Common myeloid progenitor, CD34-positive (primary cell): Measurements from ENCODE around the gene CD79B.
"Not testable (repeated sequence)": the region's sequence is repeated elsewhere in the genome, so short reads cannot be mapped to it uniquely, and the experiment has no call there.

Experiments
- CTCF ChIA-PET: fragments of 350-600 bp; sonication (Branson Sonifier 250); formaldehyde crosslinking; loops from one replicate; lab custom pipeline; 2021; ENCODE audit warnings: antibody characterized with exemption; lab: Charles Lee
- POLR2A ChIA-PET: fragments of 350-600 bp; sonication (Branson Sonifier 250); formaldehyde crosslinking; loops from one replicate; lab custom pipeline; 2021; ENCODE audit warnings: antibody characterized with exemption; lab: Charles Lee
- DNase-seq, 3 donors: peaks; one replicate each; pipeline versions ENCODE4 v3.0.0 to v3.0.0-alpha.2; 2013
- H3K27ac ChIP-seq, 2 experiments: 1 replicate in 1 of 2; 2 replicates in 1 of 2; pipeline ENCODE4 v1.7.0; 2013; ENCODE audit warnings: inconsistent platforms in 2 of 2, low read length in 2 of 2, mild to moderate bottlenecking in 2 of 2, low read depth in 1 of 2, moderate library complexity in 1 of 2; ENCODE audit not compliant: severe bottlenecking in 2 of 2, insufficient read depth in 1 of 2, poor library complexity in 1 of 2
- H3K27me3 ChIP-seq, 5 experiments: replicated peaks in 2 of 5; 1 replicate in 3 of 5; 2 replicates in 2 of 5; pipeline versions ENCODE4 v1.6.1 to v1.7.0; 2013; ENCODE audit warnings: low read length in 4 of 5, mild to moderate bottlenecking in 2 of 5, moderate library complexity in 2 of 5, inconsistent platforms in 1 of 5; ENCODE audit not compliant: insufficient read depth in 5 of 5, control insufficient read depth in 4 of 5
- H3K36me3 ChIP-seq, 4 experiments: 1 replicate in 2 of 4; 2 replicates in 2 of 4; pipeline versions ENCODE4 v1.6.1 to v1.7.0; 2013; ENCODE audit warnings: low read length in 3 of 4, control low read depth in 1 of 4, mild to moderate bottlenecking in 1 of 4; ENCODE audit not compliant: control insufficient read depth in 4 of 4, insufficient read depth in 4 of 4
- H3K4me1 ChIP-seq, 4 experiments: 1 replicate in 3 of 4; 2 replicates in 1 of 4; pipeline versions ENCODE4 v1.6.1 to v1.7.1; 2013; ENCODE audit warnings: low read length in 3 of 4, mild to moderate bottlenecking in 3 of 4, control low read depth in 1 of 4, inconsistent platforms in 1 of 4, moderate library complexity in 1 of 4; ENCODE audit not compliant: control insufficient read depth in 4 of 4, insufficient read depth in 4 of 4; ENCODE audit errors: control extremely low read depth in 1 of 4
- H3K4me3 ChIP-seq, 7 experiments: 1 replicate in 4 of 7; 2 replicates in 3 of 7; pipeline versions ENCODE4 v1.5.1 to v1.7.0; 2013; ENCODE audit warnings: mild to moderate bottlenecking in 7 of 7, low read length in 6 of 7, moderate library complexity in 6 of 7, inconsistent platforms in 2 of 7, low read depth in 2 of 7, control low read depth in 1 of 7; ENCODE audit not compliant: insufficient read depth in 4 of 7, control insufficient read depth in 1 of 7; ENCODE audit errors: extremely low read depth in 1 of 7
- H3K9me3 ChIP-seq, 5 experiments: 1 replicate in 4 of 5; 2 replicates in 1 of 5; pipeline versions ENCODE4 v1.6.1 to v1.7.1; 2013; ENCODE audit warnings: low read length in 4 of 5, mild to moderate bottlenecking in 2 of 5, inconsistent platforms in 1 of 5, low read depth in 1 of 5, moderate library complexity in 1 of 5; ENCODE audit not compliant: control insufficient read depth in 4 of 5, insufficient read depth in 2 of 5; ENCODE audit errors: control extremely low read depth in 1 of 5
- WGBS: methylation state at CpG from one replicate; pipeline ENCODE4 v1.1.5; 2013; ENCODE audit not compliant: insufficient coverage; 5-methylcytosine and 5-hydroxymethylcytosine counted together

Gene CD79B

DNA sequence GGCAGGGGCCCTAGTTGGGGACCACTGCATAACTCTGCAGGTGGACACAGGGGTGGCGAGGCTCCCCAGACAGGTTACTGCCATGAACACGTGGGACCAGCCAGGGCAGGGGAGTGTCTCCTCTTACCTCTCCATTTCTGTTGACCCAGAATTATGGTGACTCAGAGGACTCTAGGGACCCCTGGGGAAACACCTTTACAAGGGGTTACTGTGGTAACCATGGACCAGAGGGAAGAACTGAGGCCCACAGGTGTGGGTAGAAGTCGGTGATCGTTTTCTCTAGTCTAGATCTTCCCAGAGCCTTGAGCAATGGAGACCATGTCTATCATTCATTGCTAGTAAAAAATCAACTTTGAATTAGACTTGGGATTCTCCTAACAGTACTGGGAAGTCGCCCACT, 11.4 kb downstream of the CD79B start:
- H3K27ac ChIP-seq, H3K36me3 ChIP-seq, H3K9me3 ChIP-seq, H3K4me1 ChIP-seq, DNase-seq, H3K4me3 ChIP-seq, H3K27me3 ChIP-seq, POLR2A ChIA-PET: not testable (repeated sequence)
- CTCF ChIA-PET: interaction anchor here (0.8 to 5.8 kb wide), 16 partner anchors 10 to 212 kb away, joined by 3 to 100 read pairs (median 10); partner anchors contain the start of genes CD79B and ERN1
- WGBS: 100% methylated on average over 3 of the region's 5 CpGs

DNA sequence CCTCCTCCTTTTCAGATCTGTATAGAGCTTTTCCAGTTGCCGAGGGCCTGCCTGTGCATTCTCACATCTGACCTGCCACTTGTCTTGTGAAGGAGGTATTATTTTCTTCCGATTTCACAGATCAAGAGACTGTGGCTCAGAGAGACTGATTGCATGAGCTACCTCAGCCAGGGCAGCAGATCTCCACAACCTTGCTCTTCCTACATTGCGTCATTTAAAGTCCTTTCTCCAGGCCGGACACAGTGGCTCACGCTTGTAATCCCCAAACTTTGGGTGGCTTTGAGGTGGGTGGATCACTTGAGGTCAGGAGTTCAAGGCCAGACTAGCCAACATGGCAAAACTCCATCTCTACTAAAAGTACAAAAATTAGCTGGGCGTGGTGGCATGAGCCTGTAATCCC, 12.1 kb downstream of the CD79B start:
- not testable (repeated sequence) for H3K27ac ChIP-seq, H3K27me3 ChIP-seq, H3K4me3 ChIP-seq, H3K4me1 ChIP-seq, H3K36me3 ChIP-seq, H3K9me3 ChIP-seq, DNase-seq
- ChIA-PET CTCF (interaction anchor here (0.8 to 5.8 kb wide), 30 partner anchors 11 to 213 kb away, joined by 3 to 100 read pairs (median 6); partner anchors contain the start of genes CD79B and ERN1), POLR2A (interaction anchor here (0.6 kb wide), 1 partner anchor 12 kb away, joined by 3 read pairs; the partner anchor contains the start of gene CD79B)
- whole genome bisulfite sequencing: 91% methylated on average over 3 of the region's 6 CpGs

DNA sequence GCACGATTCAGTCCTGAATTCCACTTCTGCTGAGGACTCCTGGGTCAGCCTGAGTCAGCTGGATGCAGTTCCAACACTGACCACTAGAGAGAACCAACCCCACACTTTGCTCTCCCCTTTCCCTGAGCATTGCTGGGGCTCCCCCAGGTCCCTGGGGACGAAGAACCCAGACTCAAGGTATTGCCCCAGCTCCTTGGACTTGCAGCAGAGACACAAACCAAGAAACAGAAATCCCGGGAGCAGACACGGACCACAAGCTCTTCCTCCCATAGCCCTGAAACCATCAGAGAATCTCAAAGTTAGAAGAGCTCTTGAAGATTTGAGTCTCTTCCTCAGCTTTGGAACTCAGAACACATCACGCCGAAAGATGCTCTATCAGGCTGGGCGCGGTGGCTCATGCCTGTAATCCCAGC, 12.8 kb downstream of the CD79B start:
- Histone ChIP-seq H3K4me1 (peaks cover 0 to 5% (median 0%) of the 10 kb centered on the region in 4 experiments), H3K9me3 (no peaks in the 10 kb centered on the region), H3K36me3 (no peaks in the 10 kb centered on the region), H3K27me3 (no peaks in the 10 kb centered on the region), H3K4me3 (no peak overlapping the region), H3K27ac (no peak overlapping the region)
- DNase-seq: peak; percentile 66 to 83 (median 71)
- ChIA-PET POLR2A (interaction anchor here (0.7 to 1.0 kb wide), 2 partner anchors 81 to 227 kb away, joined by 3 to 4 read pairs; no protein-coding TSS in a partner anchor), CTCF (interaction anchor here (0.6 to 5.8 kb wide), 34 partner anchors 12 to 563 kb away, joined by 3 to 100 read pairs (median 6); partner anchors contain the start of genes CD79B and ERN1)
- WGBS: 60% methylated on average over 7 of the region's 8 CpGs

DNA sequence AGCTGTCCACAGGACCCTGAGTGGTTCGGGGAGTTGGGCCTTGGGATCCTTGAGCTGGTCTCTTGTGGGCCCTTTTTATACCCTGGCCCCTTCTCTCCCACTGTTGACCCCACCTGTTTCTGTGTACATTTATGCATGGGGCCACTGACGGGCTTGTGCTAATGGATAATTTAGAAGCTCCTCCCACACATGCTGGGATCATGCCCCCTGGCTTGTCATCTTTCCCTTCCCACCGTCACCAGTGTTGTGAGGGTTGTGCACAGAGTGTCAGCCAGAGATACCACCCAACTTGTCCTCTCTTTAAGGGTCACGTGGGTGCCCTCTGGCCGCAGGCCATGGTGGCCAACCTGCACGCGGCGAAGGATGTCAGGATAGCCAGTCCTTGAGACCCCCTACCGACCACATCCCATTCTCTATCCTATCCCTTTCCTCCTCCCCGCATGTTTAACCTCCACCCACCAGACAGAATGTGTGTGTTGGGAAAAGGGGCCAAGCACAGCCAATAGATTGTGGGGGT, 13.3 kb downstream of the CD79B start, which contains the start of gene GH1:
Gene GH1, minus strand, starts transcription at position 51 of the 517 bp plus-strand sequence. CDS start 63 bp downstream, outside the sequence.
- not testable (repeated sequence) for H3K4me3 ChIP-seq, H3K27me3 ChIP-seq, H3K4me1 ChIP-seq, H3K9me3 ChIP-seq, H3K27ac ChIP-seq, H3K36me3 ChIP-seq, DNase-seq
- WGBS: 61% methylated on average over 7 of the region's 10 CpGs
- CTCF ChIA-PET: interaction anchor here (0.6 to 5.8 kb wide), 31 partner anchors 11 to 563 kb away, joined by 3 to 100 read pairs (median 6); partner anchors contain the start of genes CD79B and ERN1
- POLR2A ChIA-PET: interaction anchor here (0.7 to 1.0 kb wide), 2 partner anchors 81 to 227 kb away, joined by 3 to 4 read pairs; no protein-coding TSS in a partner anchor

DNA sequence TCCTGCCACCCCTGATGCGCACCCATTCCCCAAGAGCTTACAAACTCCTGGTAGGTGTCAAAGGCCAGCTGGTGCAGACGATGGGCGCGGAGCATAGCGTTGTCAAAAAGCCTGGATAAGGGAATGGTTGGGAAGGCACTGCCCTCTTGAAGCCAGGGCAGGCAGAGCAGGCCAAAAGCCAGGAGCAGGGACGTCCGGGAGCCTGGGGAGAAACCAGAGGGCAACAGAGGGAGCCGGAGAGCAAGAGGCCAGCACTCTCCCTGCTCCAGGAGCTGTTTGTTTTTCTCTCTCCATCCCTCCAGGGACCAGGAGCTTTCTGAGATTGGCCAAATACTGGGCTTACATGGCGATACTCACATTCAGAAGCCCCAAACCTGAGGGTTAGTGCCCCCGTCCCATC, 13.8 kb downstream of the CD79B start:
- H3K9me3 ChIP-seq: no peaks in the 10 kb centered on the region
- H3K4me3 ChIP-seq: no peak overlapping the region
- no peaks in the 10 kb centered on the region for H3K36me3 ChIP-seq
- H3K4me1 ChIP-seq: peaks cover 0 to 5% (median 0%) of the 10 kb centered on the region in 4 experiments
- POLR2A ChIA-PET: interaction anchor here (0.7 kb wide), 1 partner anchor 85 kb away, joined by 3 read pairs; no protein-coding TSS in a partner anchor
- DNase-seq: no peak
- CTCF ChIA-PET: interaction anchor here (0.6 to 5.8 kb wide), 20 partner anchors 13 to 549 kb away, joined by 3 to 100 read pairs (median 10); partner anchors contain the start of genes CD79B and ERN1
- WGBS: 94% methylated on average over 9 of the region's 10 CpGs
- no peaks in the 10 kb centered on the region for H3K27me3 ChIP-seq
- no peak overlapping the region for H3K27ac ChIP-seq

DNA sequence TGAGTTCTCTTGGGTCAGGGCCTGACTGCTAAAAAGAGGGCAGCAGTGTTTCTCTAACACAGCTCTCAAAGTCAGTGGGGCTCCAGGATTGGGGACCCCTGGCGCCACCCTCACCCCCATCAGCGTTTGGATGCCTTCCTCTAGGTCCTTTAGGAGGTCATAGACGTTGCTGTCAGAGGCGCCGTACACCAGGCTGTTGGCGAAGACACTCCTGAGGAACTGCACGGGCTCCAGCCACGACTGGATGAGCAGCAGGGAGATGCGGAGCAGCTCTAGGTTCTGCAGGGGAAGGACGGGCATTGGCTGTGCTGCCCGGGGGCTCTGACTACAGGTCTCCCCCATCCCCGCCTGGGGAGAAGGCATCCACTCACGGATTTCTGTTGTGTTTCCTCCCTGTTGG, 14.5 kb downstream of the CD79B start:
- DNase-seq: no peak
- no peaks in the 10 kb centered on the region for H3K9me3 ChIP-seq
- H3K36me3 ChIP-seq: no peaks in the 10 kb centered on the region
- peaks cover 0 to 5% (median 0%) of the 10 kb centered on the region in 4 experiments for H3K4me1 ChIP-seq
- no peak overlapping the region for H3K27ac ChIP-seq
- 96% methylated on average over 13 of the region's 13 CpGs for WGBS
- CTCF ChIA-PET: interaction anchor here (0.6 to 5.8 kb wide), 12 partner anchors 13 to 549 kb away, joined by 3 to 100 read pairs (median 22); partner anchors contain the start of genes CD79B and ERN1
- no peak overlapping the region for H3K4me3 ChIP-seq
- no peaks in the 10 kb centered on the region for H3K27me3 ChIP-seq
- POLR2A ChIA-PET: no interaction called here

DNA sequence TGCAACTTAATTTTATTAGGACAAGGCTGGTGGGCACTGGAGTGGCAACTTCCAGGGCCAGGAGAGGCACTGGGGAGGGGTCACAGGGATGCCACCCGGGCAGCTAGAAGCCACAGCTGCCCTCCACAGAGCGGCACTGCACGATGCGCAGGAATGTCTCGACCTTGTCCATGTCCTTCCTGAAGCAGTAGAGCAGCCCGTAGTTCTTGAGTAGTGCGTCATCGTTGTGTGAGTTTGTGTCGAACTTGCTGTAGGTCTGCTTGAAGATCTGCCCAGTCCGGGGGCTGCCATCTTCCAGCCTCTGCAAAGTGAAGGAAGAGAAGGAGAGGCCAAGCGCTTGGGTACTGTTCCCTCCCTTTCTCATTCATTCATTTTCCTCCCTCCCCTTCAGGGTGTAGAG, 14.9 kb downstream of the CD79B start:
- H3K27ac ChIP-seq, H3K9me3 ChIP-seq, POLR2A ChIA-PET, H3K4me3 ChIP-seq, H3K4me1 ChIP-seq, DNase-seq, H3K36me3 ChIP-seq, H3K27me3 ChIP-seq: not testable (repeated sequence)
- WGBS: 100% methylated on average over 4 of the region's 11 CpGs
- CTCF ChIA-PET: interaction anchor here (0.9 to 5.8 kb wide), 10 partner anchors 13 to 216 kb away, joined by 3 to 100 read pairs (median 14); partner anchors contain the start of gene CD79B
